ENCODE measurements around the gene USP48.

The USP48 gene

DNA sequence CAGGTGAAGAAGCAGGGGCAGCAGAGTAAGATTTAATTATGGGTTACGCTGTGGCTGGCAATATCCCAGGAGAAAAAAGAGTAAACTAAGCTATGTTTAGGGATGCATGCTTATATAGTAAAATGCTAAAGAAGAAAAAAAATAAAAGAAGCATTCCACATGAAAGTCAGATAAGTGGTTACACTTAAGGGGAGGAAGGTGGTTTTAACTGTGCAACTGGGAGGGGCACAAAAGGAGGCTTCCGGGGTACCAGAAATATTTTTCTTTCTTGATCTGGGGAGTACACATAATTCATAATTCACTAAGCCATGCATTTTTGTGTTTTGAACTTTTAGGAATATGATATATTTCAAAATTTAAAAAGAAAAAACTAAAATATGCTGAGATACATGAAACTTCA lies 39.5 kb downstream of the USP48 start:
- Histone ChIP-seq H3K4me1 (ENCODE audit: low read length) (no peaks in the 10 kb centered on the region), H3K9me3 (replicated peaks; ENCODE audit: insufficient read depth, low read length) (no peaks in the 10 kb centered on the region), H3F3A (ENCODE audit: insufficient read depth, low read length) (no peaks in the 10 kb centered on the region), H3K79me2 (ENCODE audit: low read length) (peaks cover 18% of the 10 kb centered on the region), H3K4me3 (ENCODE audit: low read length) (no peak overlapping the region), H3K27ac (ENCODE audit: low read length) (no peak overlapping the region), H3K36me3 (replicated peaks; ENCODE audit: insufficient read depth, low read length) (peaks cover 9% of the 10 kb centered on the region; the same call in 1 of the 2 replicates), H3K9ac (ENCODE audit: low read length) (no peak overlapping the region), H3K9me2 (replicated peaks; ENCODE audit: insufficient read depth, low read length) (no peaks in the 10 kb centered on the region), H4K20me1 (ENCODE audit: insufficient read depth, low read length) (no peaks in the 10 kb centered on the region), H3K27me3 (replicated peaks; ENCODE audit: insufficient read depth, low read length) (no peaks in the 10 kb centered on the region), H3K4me2 (ENCODE audit: low read depth, low read length) (no peak overlapping the region), H2AFZ (ENCODE audit: low read length) (no peak overlapping the region)
- no peak for DNase-seq
- TF ChIP-seq EZH2 (optimal IDR thresholded peaks at IDR 0.05; ENCODE audit: low read depth, low read length) (no peak), EZH2phosphoT487 (IDR thresholded peaks at IDR 0.05; ENCODE audit: low read length) (no peak)
- TF ChIP-seq, protein P1, sequence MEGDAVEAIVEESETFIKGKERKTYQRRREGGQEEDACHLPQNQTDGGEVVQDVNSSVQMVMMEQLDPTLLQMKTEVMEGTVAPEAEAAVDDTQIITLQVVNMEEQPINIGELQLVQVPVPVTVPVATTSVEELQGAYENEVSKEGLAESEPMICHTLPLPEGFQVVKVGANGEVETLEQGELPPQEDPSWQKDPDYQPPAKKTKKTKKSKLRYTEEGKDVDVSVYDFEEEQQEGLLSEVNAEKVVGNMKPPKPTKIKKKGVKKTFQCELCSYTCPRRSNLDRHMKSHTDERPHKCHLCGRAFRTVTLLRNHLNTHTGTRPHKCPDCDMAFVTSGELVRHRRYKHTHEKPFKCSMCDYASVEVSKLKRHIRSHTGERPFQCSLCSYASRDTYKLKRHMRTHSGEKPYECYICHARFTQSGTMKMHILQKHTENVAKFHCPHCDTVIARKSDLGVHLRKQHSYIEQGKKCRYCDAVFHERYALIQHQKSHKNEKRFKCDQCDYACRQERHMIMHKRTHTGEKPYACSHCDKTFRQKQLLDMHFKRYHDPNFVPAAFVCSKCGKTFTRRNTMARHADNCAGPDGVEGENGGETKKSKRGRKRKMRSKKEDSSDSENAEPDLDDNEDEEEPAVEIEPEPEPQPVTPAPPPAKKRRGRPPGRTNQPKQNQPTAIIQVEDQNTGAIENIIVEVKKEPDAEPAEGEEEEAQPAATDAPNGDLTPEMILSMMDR (IDR thresholded peaks at IDR 0.05; ENCODE audit: low read length) = no peak

DNA sequence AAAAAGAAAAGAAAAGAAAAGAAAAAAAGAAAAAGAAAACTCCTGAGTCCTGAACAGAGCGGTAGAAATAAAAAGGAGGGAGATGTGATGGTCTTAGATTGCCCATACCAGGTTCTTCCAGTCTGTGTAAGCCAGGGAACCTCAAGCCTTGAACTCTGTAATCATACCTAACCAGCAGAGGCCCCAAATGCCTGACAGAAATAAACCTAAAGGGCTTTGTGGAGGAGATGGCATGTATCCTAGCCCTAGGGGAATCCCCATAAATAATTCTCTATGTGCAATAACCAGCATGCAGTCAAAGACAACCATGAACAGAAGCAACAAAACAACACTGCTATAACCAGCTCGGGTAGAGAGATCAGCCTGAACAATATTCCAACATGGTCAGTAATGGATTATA lies 40.4 kb downstream of the USP48 start:
- Histone ChIP-seq H3K9ac (ENCODE audit: low read length) (no peak overlapping the region), H4K20me1 (ENCODE audit: insufficient read depth, low read length) (no peaks in the 10 kb centered on the region), H3K4me1 (ENCODE audit: low read length) (no peaks in the 10 kb centered on the region), H2AFZ (ENCODE audit: low read length) (no peak overlapping the region), H3K36me3 (replicated peaks; ENCODE audit: insufficient read depth, low read length) (peaks cover 3% of the 10 kb centered on the region; the same call in 1 of the 2 replicates), H3K27me3 (replicated peaks; ENCODE audit: insufficient read depth, low read length) (no peaks in the 10 kb centered on the region), H3K4me2 (ENCODE audit: low read depth, low read length) (no peak overlapping the region), H3K27ac (ENCODE audit: low read length) (no peak overlapping the region), H3K9me2 (replicated peaks; ENCODE audit: insufficient read depth, low read length) (no peaks in the 10 kb centered on the region), H3K9me3 (replicated peaks; ENCODE audit: insufficient read depth, low read length) (no peaks in the 10 kb centered on the region), H3F3A (ENCODE audit: insufficient read depth, low read length) (no peaks in the 10 kb centered on the region), H3K4me3 (ENCODE audit: low read length) (no peak overlapping the region), H3K79me2 (ENCODE audit: low read length) (peaks cover 15% of the 10 kb centered on the region)
- DNase-seq = no peak
- TF ChIP-seq, protein P1 (IDR thresholded peaks at IDR 0.05; ENCODE audit: low read length) = no peak
- no peak for TF ChIP-seq EZH2phosphoT487 (IDR thresholded peaks at IDR 0.05; ENCODE audit: low read length)
- TF ChIP-seq EZH2 (optimal IDR thresholded peaks at IDR 0.05; ENCODE audit: low read depth, low read length) = no peak

DNA sequence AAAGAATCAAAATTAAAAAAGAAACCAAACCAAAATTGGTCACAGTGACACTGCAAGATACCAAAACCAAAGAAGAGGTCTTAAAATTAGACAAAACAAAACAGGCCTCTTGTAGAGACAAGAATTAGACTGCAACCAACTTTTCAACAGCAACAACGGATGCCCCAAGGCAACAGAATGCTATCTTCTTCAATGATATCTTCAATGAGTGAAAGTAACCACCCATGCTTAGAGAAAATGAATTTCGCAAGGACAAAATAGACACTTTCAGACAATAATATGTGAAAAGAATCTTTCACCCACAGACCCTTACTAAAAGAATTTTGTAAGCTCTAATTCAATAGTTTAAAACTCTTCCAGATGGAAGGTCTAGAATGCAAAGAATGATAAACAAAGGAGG lies 41.7 kb downstream of the USP48 start:
- H3K4me3 ChIP-seq (ENCODE audit: low read length) = no peak overlapping the region
- H3K79me2 ChIP-seq (ENCODE audit: low read length) = peaks cover 18% of the 10 kb centered on the region
- no peaks in the 10 kb centered on the region for H3K9me2 ChIP-seq (replicated peaks; ENCODE audit: insufficient read depth, low read length)
- no peak for DNase-seq
- no peaks in the 10 kb centered on the region for H3K27me3 ChIP-seq (replicated peaks; ENCODE audit: insufficient read depth, low read length)
- H3K9me3 ChIP-seq (replicated peaks; ENCODE audit: insufficient read depth, low read length) = no peaks in the 10 kb centered on the region
- H3K27ac ChIP-seq (ENCODE audit: low read length) = no peak overlapping the region
- no peak overlapping the region for H3K9ac ChIP-seq (ENCODE audit: low read length)
- no peak overlapping the region for H3K4me2 ChIP-seq (ENCODE audit: low read depth, low read length)
- no peaks in the 10 kb centered on the region for H3F3A ChIP-seq (ENCODE audit: insufficient read depth, low read length)
- H3K36me3 ChIP-seq (replicated peaks; ENCODE audit: insufficient read depth, low read length) = peaks cover 6% of the 10 kb centered on the region; the same call in 1 of the 2 replicates
- 0 out of 2 replicates have a peak, but pooled peaks cover 4% of the 10 kb centered on the region for H4K20me1 ChIP-seq (ENCODE audit: insufficient read depth, low read length)
- TF ChIP-seq EZH2 (optimal IDR thresholded peaks at IDR 0.05; ENCODE audit: low read depth, low read length) = no peak
- TF ChIP-seq, protein P1 (IDR thresholded peaks at IDR 0.05; ENCODE audit: low read length) = no peak
- no peak for TF ChIP-seq EZH2phosphoT487 (IDR thresholded peaks at IDR 0.05; ENCODE audit: low read length)
- no peak overlapping the region for H2AFZ ChIP-seq (ENCODE audit: low read length)
- no peaks in the 10 kb centered on the region for H3K4me1 ChIP-seq (ENCODE audit: low read length)
